ENCODE data around the gene FEN1.

DNA sequence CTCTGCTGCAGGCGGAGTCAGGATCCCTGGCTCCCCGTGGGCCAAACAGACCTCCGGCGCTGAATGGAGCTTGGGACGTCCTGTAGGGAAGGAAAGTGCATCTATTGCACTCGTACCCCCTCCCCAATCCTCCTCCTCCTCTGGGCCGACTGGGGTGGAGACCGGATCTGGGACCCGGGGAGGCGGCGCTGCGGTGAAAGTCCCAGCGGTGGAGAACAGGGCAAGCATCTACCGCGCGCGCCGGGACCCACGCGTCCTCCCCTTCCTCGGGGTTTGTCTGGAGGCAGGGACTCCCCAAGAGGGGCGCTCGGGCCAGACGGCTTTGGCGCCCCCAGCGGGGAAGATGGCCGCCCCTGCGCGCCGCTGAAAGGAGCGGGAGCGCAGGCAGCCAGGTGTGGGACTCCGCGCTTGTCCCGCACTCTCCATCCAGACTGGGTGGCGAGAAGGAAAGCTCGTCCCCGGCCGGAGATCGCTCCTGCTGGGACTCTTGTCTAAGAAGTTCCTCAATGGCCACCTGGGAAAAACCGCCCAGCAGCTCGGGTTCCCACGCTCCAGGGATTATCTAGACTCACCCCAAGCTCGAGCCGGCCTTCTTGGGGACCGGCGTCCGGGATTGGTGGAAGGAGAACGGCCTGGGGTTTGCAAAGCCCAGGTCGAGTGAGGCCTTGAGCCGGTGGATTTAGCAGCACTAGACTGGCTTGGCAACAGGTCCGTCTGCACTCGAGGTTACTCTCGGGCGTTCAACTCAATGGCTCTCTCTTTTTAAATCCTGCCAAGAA is 36.1 kb downstream of the FEN1 start:
- TF ChIP-seq EZH2phosphoT487 (IDR thresholded peaks at IDR 0.05; ENCODE audit: insufficient read depth, low read depth) (no peak), EZH2 (IDR thresholded peaks at IDR 0.05; ENCODE audit: insufficient read depth, poor library complexity, severe bottlenecking) (no peak)

Measured in GM23248 (cell line).